HG03159 (cell line): ENCODE data around the gene ACOT9.
"Not testable (repeated sequence)": the region's sequence is repeated elsewhere in the genome, so short reads cannot be mapped to it uniquely, and the experiment has no call there.

ENCODE experiments used
- ATAC-seq: cut with Tn5 transposase; IDR thresholded peaks from one replicate; pipeline ENCODE4 v1.9.1; 2021; ENCODE audit warnings: mild to moderate bottlenecking, moderate library complexity; ENCODE audit not compliant: unreplicated experiment

Gene ACOT9

DNA sequence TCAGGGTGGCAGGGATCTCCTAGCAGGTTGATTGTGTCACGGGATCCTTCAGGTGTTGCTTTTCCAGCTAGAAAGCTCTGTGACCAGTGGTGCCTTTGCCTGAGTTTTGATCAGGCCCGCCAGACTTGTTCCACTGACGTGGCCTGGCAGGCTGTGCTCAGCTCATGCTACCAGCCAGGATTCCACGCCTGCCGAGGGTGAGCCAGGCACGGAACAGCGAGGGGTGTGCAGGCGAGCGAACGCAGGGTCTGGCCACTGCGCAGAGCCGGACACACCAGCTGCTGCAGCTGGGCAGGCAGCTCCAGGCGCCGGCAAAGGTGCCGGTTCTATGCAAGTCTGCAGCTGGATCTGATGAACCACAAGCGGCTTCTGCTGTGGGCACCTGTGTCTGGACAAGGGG, 22.8 kb upstream of the ACOT9 start:
- ATAC-seq, result no peak

DNA sequence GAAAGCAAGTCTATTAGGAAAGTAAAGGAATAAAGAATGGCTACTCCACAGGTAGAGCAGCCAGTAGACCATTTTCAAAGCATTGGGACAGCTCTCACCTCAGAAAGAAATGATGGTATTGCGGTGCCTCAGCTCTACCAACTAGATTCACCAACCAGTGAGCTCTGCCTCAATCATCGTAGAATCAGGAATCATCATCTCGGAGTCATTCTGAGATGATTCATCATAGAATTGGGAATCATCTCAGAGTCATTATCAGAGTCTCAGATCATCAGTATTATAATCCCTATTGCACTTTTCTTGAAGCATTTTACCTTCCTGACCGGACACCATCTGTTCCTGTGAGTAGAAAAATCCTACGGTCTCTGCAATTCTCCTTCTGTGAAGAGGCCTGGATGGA, 22.4 kb upstream of the ACOT9 start:
- ATAC-seq, result no peak

DNA sequence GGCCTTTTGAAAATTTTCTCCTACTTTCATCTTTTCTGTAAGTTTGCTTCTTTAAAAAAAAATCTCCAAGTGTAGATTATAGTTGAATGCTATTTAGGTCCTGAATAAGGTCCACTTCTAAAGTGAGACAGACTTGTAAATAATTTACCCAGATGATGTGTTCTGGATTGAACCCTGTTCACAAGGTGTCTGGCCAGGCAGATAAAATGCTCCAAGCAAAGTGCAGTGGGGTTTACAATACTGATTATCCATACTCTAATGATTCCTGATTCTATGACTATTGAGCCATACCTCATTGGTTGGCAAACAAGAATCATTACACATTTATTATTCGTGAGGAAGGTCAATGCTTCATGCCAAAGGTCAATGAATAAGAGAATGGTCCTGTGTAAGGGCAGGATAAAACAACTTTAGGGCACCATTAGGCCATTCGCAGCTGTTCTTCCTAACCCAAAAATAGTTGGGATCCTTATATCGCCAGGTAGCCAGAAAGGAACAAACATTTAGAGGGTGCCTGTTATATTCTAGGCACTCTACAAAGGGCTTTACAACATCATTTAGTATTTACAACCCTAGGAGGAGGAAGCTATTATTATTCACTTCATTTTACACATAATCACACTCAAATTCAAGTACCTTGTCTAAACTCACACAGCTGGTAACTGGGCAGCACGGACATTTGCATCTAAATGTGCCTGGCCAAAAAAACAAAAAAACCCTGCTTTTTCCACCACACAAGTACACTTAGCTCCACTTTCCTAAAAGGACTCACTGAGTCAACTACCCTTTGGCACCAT, 21.3 kb upstream of the ACOT9 start:
- ATAC-seq, result no peak

DNA sequence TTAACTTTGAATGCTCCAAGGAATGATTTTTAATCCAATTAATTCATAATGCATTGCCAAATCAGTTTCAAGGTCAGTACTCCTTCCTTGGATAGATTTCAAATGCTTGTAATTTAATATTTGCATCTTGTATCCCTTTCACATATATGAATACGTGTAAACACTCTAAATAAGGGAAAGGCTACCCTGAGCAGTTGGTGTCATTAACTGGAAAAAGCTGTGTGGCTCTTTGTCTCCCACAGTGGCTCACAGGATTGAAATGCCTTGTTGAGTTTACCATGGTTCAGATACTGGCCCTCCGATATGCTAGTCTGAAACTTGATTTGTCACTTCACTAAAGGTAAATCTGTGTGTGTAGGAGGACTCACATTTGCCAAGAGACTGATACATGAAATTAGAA, 16.7 kb upstream of the ACOT9 start:
- no peak for ATAC-seq

DNA sequence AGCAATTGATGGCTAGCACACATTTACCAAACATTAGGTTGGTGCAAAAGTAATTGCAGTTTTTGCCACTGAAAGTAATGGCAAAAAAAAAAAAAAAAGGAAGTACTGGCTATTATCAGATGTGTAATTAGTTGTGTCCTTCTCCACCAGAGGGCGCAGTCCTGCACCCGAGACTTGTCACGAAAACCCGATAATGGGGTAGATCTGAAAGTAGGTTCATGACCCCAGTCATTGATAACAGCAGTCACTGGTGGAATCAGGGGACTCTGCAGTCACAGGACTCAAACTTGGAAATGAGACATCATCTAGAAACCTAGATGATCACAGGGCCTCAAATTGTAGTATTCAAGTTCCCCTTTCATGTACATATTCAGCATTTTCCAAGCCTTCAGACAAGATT, 13.1 kb upstream of the ACOT9 start:
- no peak for ATAC-seq

DNA sequence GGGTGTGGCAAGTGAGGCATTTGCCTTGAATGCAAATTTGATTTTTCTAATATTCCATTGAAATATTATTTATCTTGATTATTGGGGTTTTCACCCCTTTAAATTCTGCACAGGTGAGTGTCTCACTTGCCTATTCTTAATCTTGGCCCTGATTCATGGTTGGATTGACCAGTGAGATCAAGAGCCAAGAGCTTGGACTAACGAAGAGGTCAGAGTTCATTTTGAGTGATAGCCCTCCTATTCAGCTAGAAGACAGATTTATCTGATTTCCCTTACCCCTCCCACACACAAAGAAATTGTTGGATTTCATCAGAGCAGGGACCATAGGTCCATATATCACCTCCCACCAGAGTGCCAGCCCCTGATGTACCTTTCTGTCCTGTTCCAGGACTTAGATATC, 11.6 kb upstream of the ACOT9 start:
- ATAC-seq, result no peak

DNA sequence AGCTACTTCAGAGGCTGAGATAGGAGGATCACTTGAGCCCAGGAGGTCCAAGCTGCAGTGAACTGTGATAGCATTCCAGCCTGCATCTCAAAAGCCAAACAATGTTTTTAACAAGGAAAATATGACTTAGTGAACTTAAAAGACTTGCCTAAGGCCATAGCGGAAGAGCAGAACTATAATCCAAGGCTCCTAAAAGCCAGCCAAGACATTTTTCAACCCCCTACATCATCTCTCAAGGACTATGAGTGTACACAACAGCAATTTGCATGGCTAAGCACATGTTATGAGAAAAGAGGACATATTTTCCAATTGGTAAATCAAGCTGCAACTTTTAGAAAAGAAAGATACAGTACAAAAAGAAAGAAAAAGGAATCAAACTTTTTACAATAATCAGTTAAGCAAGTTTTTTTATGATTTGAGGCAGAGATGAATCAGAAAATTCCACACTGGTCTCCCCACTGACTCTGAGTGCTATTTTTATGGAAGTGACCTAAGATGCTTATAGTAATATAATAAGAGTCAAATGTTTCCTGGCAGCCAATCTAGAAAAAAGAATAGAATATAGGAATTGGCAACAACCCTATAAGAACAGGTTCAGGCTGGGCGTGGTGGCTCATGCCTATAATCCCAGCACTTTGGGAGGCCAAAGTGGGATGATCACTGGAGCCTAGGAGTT, 9.8 kb upstream of the ACOT9 start:
- ATAC-seq, result no peak

DNA sequence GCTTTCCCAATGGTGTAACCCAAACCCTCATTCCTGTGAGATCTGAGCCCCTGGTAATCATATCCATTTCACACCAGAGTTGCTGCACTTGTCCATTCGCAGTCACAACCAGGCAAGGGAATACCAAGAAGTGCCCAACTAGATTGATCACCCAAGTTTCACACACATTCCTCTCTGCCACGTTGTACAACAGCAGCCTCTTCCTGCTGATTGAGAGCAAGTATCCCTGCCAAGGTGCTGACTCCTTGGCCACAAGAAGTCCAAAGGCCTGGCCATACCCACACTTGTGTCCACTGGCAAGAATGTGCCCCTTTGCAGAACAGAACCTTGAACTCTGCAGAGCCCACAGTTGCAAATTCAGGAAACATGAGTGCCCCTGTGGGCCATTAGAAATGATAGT, 6.5 kb upstream of the ACOT9 start:
- no peak for ATAC-seq

DNA sequence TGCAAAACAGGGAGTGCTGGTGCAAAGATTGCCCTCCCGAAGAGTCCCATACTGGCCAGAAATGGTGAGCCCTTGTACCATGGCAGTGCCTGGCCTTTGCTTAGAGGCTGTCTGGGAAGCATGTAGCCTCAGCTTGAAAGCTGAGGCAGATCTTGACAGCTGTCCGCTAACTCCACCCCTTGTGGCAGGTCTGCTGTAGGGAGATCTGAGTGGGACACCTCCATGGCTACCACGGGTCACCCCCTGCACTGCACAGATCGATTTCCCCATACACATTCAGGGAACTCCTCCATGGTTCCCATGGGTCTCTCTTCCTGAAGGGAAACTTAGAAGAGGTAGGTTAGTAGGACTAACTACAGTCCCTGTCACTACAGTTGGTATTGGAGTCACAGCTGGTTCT, 6.1 kb upstream of the ACOT9 start:
- ATAC-seq, result no peak

DNA sequence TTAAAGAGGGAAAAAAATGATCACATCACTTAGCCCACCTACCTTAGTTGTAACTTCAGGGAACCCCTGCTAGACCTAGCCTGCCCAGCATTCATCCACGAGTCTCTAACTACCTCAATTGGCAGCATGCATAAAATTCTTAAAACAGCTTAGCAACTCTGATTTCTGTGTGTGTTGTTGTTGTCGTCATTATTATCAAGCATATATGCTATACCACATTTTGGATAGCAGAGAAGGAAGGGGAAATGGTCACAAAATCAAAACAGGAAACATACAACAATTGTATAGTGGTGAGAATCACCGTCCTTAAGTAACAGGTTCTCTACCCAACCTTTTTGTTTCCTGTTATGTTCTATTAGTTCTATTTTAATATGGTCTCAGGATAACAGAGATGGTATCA, 2.7 kb upstream of the ACOT9 start:
- no peak for ATAC-seq

DNA sequence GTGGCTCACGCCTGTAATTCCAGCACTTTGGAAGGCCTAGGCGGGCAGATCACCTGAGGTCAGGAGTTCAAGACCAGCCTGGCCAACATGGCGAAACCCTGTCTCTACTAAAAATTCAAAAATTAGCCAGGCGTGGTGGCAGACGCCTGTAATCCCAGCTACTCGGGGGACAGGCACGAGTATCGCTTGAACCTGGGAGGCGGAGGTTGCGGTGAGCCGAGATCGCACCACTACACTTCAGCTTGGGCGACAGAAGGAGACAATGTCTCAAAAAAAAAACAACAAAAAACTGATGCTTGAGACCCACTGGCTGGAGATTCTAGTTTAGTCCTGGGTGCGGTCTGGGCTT, 521 bp upstream of the ACOT9 start:
- ATAC-seq, result not testable (repeated sequence)

DNA sequence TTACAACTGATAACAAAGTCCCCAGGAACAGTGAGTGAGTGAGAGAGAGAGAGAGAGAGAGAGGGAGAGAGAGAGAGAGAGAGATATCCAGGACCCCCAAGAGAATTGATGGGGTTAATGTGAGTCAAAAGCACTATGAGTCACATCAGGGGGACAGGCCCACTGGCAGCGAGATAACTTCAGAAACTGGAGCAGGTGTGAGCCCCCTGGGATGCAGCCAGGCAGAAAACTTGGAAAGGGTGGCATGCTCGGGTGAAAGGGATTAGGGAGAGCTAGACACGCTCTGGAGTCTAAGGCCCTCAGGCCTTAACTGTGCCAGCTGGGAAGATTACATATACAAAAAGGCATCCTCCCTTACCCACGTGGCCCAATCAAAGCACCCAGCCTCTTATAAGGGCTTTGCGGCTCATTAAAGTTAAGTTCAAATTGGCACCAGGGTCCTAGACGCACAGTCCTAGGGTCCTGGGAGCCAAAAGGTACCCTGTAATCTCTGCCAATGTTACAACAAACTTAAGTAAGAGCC, 841 bp downstream of the ACOT9 start:
- no peak for ATAC-seq

DNA sequence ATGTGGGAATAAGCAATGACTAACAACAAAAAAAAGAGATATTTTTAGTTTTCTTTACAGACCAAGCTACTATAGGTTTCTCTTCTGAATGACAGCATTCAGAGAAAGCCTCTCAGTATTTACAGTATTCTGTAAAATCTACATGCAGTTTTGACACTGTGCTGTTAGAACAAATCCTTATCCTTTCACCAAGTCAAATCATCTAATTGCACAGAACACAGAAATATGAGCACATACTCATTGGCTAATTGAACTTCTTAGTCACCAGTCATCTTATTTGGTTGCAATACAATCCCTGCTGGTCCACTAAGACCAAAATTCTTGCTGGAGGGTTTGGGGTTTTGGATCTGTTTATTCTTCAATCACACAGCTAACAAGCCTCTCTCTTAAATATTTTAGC, 5.7 kb downstream of the ACOT9 start:
- no peak for ATAC-seq

DNA sequence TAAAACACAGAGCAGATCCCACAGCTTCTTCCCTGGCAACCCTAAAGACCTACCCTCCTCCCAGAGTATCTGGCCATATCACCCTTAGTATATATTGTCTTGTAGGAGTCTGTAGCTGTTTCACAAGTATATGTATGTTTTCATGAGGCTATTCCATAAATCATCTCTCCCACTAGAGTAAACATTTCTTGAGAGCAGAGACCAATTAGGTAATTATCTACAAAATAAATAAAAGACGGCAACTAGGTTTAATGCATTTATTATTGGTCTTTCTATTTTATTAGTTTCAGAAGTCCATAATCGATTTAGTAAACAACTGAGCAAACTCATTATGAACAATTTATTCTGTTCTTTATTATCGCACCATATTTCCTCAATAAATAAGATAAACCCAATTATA, 7.0 kb downstream of the ACOT9 start:
- ATAC-seq, result no peak

DNA sequence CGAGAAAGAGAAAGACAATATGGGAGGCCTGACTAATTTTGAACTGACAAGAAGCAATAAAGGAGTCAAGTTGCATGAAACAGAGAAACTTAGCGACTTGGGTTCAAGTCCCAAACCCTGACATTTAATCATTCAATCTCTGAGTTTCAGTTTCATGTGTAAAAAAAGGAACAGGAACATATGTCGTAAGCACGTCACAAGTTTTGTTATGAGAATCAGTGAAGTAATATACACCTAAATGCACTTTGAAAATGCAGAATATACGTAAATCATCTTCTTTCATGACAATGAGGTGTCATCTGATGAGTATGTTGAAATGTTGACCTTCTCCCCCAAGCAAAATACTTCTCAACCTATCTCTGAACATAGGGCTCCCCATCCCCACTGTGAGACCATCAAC, 10.4 kb downstream of the ACOT9 start:
- ATAC-seq, result peak; percentile 90

DNA sequence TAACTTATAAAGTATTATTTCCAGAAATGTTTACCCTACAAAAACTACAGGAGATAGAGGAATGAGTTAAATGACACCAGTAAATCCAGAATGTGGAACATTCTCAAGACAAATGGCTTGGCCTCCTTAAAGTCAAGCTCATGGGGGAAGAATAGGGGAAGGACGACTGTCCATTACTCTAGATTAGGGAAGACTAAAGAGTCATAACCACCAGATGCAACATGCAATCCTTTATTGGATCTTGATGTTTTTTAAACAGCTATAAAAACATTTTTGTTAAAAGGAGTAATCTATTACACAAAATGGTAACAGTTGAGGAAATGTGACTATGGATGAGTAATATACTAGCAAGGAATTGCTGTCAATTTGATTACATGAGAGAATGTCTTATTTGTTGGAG, 11.1 kb downstream of the ACOT9 start:
- no peak for ATAC-seq

DNA sequence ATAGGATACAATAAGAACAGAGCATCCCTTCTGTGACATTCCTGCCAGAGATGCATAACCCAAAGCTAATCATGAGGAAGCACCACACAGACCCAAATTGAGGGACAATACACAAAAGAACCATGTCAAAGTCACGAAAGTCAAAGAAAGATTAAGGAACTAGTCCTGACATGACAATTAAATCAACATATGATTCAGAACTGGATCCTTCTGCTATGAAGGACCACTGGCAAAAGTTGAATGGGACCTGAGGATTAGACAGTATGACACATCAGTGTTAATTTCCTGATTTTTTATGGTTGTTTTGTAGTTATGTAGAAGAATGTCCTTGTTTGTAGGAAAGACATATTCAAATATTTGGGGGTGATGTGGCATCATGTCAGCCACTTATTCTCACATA, 13.9 kb downstream of the ACOT9 start:
- no peak for ATAC-seq

DNA sequence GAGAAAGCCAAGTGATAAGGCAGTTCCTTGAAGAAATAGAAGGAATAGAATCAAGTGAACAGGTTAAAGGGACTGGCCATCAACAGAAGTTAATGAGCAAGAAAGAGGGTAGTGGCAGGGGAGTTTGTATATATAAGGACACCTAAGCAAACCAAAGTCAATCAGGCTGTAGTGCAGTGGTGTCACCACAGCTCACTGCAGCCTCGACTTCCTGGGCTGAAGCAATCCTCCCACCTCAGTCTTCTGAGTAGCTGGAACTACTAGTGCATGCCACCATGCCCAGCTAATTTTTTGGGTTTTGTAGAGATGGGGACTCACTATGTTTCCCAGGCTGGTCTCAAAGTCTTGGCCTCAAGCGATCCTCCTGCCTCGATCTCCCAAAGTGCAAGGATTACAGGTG, 15.9 kb downstream of the ACOT9 start:
- no peak for ATAC-seq

DNA sequence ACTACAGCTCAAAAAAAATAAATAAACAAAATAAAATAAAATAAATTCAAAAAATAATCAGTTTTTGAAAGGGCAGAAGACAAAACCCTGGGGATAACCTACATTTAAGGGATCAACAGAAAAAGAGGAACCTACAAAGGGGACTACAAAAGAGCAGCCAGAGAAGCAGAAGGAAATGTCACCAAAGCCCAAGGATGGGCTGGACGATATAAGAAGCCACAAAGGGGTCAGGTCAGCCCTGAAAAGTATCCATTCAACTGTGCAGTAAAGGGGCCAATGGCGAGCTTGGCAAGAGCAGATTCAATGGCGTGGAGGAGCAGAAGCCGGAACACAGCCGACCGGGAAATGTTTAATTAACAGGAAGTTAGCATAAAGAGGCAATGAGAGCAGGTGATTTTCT, 16.9 kb downstream of the ACOT9 start:
- ATAC-seq, result no peak

DNA sequence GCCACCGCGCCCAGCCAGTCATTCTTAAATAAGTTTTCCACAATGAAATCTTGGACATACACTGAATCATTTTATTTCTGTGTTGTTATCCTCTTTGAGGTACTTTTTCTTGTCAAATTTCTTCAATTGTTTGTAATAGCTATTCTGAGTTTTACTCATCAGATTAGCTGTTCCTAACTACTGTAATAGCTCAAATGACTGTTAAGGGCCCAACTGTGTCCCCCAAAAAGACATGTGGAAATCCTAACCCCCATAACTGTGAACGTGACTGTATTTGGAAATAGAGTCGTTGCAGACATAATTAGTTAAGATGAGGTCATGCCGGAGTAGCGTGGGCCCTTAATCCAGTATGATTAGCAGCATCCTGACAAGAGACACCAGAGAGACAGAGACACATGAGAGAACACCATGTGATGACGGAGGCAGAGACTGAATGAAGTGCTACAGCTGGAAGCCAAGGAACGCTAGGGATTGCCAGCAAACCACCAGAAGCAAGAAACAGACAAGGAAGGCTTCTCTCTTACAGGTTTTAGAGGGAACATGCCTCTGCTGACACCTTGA, 22.9 kb downstream of the ACOT9 start:
- no peak for ATAC-seq

DNA sequence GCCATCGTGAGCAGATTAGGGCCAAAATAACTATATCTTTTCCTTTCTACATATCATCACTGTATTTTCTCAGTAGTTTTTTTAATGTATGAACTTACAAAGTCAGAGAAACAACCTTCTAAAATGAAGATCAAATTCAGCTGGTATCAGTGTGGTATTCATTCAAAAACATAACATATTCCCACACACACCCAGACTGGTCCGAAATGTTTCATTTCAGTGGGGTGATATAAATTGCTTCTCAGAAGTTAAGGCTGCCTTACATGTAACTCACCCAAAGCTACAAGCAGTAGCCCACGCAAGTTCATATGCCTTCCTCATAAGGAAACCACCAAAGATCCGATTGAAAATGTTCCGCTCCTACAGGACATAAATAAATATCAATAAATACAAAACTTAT, 37.8 kb downstream of the ACOT9 start:
- ATAC-seq, result no peak

DNA sequence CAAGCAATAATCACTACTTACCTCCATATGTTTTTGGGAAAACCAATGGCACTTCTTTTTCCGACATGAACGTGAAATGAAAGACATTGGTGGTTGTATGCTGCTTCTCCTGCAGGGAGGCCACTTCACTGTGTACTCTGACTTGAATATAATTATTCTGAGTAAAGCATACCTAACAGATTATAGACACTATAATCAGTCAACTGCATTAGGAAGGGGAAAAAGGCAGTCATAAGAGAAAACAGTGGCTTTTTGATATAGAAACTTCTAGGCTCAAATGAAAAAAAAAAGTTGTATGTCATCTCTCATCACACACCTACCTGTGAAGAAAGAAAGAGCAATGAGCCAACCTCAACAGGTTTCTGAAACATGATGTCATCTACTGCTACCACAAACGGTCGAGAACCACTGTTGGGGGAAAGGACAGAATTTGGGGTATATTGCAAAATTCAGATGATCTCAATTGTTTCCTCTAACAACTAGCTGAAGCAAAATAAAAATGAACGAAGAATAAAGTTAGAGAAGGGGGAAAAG, 38.3 kb downstream of the ACOT9 start:
- ATAC-seq, result no peak
